ENCODE results near the gene SPIRE2. TPM values are rescaled to one million over a fixed set of nuclear protein-coding genes. Genes with fewer than 3 reads are reported as not detected.
"Not testable (repeated sequence)": the region's sequence is repeated elsewhere in the genome, so short reads cannot be mapped to it uniquely, and the experiment has no call there.

SPIRE2 gene
- total RNA-seq, 1 experiment from 2014 or later = 6.9 TPM

- DNase-seq (ENCODE audit: low spot score) = no peak
These were observed 17.0 kb upstream of the SPIRE2 start for GRCh38 chr16:89811321-89811720.

GRCh38 chr16:89815639-89816348, 12.5 kb upstream of the SPIRE2 start:
- no peak for DNase-seq (ENCODE audit: low spot score)

- not testable (repeated sequence) for DNase-seq (ENCODE audit: low spot score)
These were observed 9.3 kb upstream of the SPIRE2 start for GRCh38 chr16:89818851-89819403.

GRCh38 chr16:89819448-89819847, 8.8 kb upstream of the SPIRE2 start:
- DNase-seq (ENCODE audit: low spot score) = not testable (repeated sequence)

GRCh38 chr16:89821438-89822187, 6.7 kb upstream of the SPIRE2 start:
- DNase-seq (ENCODE audit: low spot score) = no peak

- no peak for DNase-seq (ENCODE audit: low spot score)
These were observed 5.8 kb upstream of the SPIRE2 start for GRCh38 chr16:89822188-89823086.

GRCh38 chr16:89823087-89823823, 5.0 kb upstream of the SPIRE2 start:
- no peak for DNase-seq (ENCODE audit: low spot score)

- not testable (repeated sequence) for DNase-seq (ENCODE audit: low spot score)
These were observed 4.5 kb upstream of the SPIRE2 start for GRCh38 chr16:89823824-89824148.

GRCh38 chr16:89826531-89827382, 1.5 kb upstream of the SPIRE2 start:
- DNase-seq (ENCODE audit: low spot score) = no peak

GRCh38 chr16:89827383-89828198, 684 bp upstream of the SPIRE2 start:
- DNase-seq (ENCODE audit: low spot score) = peak; percentile 75

GRCh38 chr16:89828870-89829629, 775 bp downstream of the SPIRE2 start:
- DNase-seq (ENCODE audit: low spot score) = no peak

- no peak for DNase-seq (ENCODE audit: low spot score)
These were observed 1.6 kb downstream of the SPIRE2 start for GRCh38 chr16:89829630-89830437.

GRCh38 chr16:89831810-89832328, 3.6 kb downstream of the SPIRE2 start:
- no peak for DNase-seq (ENCODE audit: low spot score)

- DNase-seq (ENCODE audit: low spot score) = not testable (repeated sequence)
These were observed 5.5 kb downstream of the SPIRE2 start for GRCh38 chr16:89833664-89834363.

GRCh38 chr16:89834813-89835363, 6.6 kb downstream of the SPIRE2 start:
- DNase-seq (ENCODE audit: low spot score) = not testable (repeated sequence)

GRCh38 chr16:89836484-89836883, 8.2 kb downstream of the SPIRE2 start:
- not testable (repeated sequence) for DNase-seq (ENCODE audit: low spot score)
